ENCODE measurements around the gene PRSS21. TPM values are rescaled to one million over a fixed set of nuclear protein-coding genes. Genes with fewer than 3 reads are reported as not detected.

The PRSS21 gene
- total RNA-seq, 1 donor from 2014 or later = 17.1 TPM

- intact Hi-C loops (cut with DNase I) = no loop called here
Measured at GRCh38 chr16:2822496-2822895, 5.5 kb downstream of the PRSS21 start.

GRCh38 chr16:2824626-2825025 lies 7.6 kb downstream of the PRSS21 start:
- no peak for TF ChIP-seq CTCF (IDR thresholded peaks at IDR 0.05)
- no peak for ATAC-seq
- intact Hi-C loops (cut with DNase I) = no loop called here
- Histone ChIP-seq H3K4me3 (no peak overlapping the region), H3K4me1 (peaks cover under 1% of the 10 kb centered on the region), H3K36me3 (no peaks in the 10 kb centered on the region), H3K9me3 (no peaks in the 10 kb centered on the region), H3K27ac (no peak overlapping the region), H3K27me3 (no peaks in the 10 kb centered on the region)
- peak; percentile 35 for DNase-seq

More at GRCh38 chr16:2822496-2822895, 5.5 kb downstream of the PRSS21 start:
- Histone ChIP-seq H3K4me1 (no peaks in the 10 kb centered on the region), H3K9me3 (no peaks in the 10 kb centered on the region), H3K4me3 (no peak overlapping the region), H3K27ac (no peak overlapping the region), H3K36me3 (no peaks in the 10 kb centered on the region), H3K27me3 (no peaks in the 10 kb centered on the region)
- no peak for DNase-seq
- no peak for ATAC-seq
- no peak for TF ChIP-seq CTCF (IDR thresholded peaks at IDR 0.05)

GRCh38 chr16:2825049-2825742 lies 8.2 kb downstream of the PRSS21 start:
- no peak overlapping the region for H3K4me3 ChIP-seq
- ATAC-seq = no peak
- H3K9me3 ChIP-seq = no peaks in the 10 kb centered on the region
- intact Hi-C loops (cut with DNase I) = no loop called here
- peaks cover 6% of the 10 kb centered on the region for H3K4me1 ChIP-seq
- no peaks in the 10 kb centered on the region for H3K36me3 ChIP-seq
- no peak for TF ChIP-seq CTCF (IDR thresholded peaks at IDR 0.05)
- no peaks in the 10 kb centered on the region for H3K27me3 ChIP-seq
- no peak overlapping the region for H3K27ac ChIP-seq
- peak; percentile 50 for DNase-seq

GRCh38 chr16:2825906-2826305 lies 8.9 kb downstream of the PRSS21 start:
- ATAC-seq (no peak), DNase-seq (peak; percentile 57)
- Histone ChIP-seq H3K36me3 (no peaks in the 10 kb centered on the region), H3K27ac (no peak overlapping the region), H3K27me3 (no peaks in the 10 kb centered on the region), H3K9me3 (no peaks in the 10 kb centered on the region), H3K4me3 (no peak overlapping the region), H3K4me1 (peaks cover 6% of the 10 kb centered on the region)
- no peak for TF ChIP-seq CTCF (IDR thresholded peaks at IDR 0.05)
- intact Hi-C loops (cut with DNase I) = no loop called here

GRCh38 chr16:2826591-2827373 lies 9.7 kb downstream of the PRSS21 start:
- no peak for ATAC-seq
- TF ChIP-seq CTCF (IDR thresholded peaks at IDR 0.05) = no peak
- Histone ChIP-seq H3K27me3 (no peaks in the 10 kb centered on the region), H3K36me3 (no peaks in the 10 kb centered on the region), H3K4me3 (no peak overlapping the region), H3K27ac (no peak overlapping the region), H3K4me1 (peaks cover 6% of the 10 kb centered on the region), H3K9me3 (no peaks in the 10 kb centered on the region)
- intact Hi-C loops (cut with DNase I) = no loop called here
- peak; percentile 60 for DNase-seq

Data from upper lobe of right lung (tissue), 1 donor.